ENCODE data around the gene FNDC3B. TPM values are rescaled to one million over a fixed set of nuclear protein-coding genes. Genes with fewer than 3 reads are reported as not detected.

FNDC3B gene
- total RNA-seq, 4 donors from 2014 or later: 59.8 to 72.6 (median 65.6) TPM

DNA sequence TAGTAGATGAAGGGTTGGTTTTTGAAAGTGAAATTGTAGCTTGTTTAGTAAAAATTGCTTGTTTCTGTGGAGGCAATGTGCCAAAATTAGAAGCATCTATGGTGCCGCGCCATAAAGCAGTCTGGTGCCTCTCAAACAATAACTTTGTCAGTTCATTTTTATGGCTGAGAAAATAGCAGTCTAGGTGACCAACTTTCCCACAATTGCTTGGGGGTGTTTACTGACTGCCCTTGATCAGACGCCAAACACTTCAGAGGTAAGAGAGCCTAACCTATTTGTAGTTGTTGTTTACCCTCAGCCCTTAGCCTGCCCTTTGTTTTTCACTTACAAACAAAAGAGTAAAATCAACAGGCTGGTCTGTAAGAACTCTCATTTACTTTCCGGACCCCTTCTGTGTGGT lies 174.5 kb downstream of the FNDC3B start:
- intact Hi-C loops (cut with DNase I): no loop called here
- DNase-seq (ENCODE audit: extremely low spot score): no peak
- H3K4me1 ChIP-seq: peaks cover 68 to 95% (median 84%) of the 10 kb centered on the region in 4 donors
- H3K27me3 ChIP-seq: no peaks in the 10 kb centered on the region
- WGBS: 82% methylated on average over 4 of the region's 4 CpGs
- H3K36me3 ChIP-seq: no peaks in the 10 kb centered on the region
- TF ChIP-seq CTCF (IDR thresholded peaks at IDR 0.05) (no peak), EP300 (IDR thresholded peaks at IDR 0.05) (no peak), POLR2AphosphoS5 (IDR thresholded peaks at IDR 0.05) (no peak), POLR2A (IDR thresholded peaks at IDR 0.05; ENCODE audit: low read depth) (no peak)
- H3K4me3 ChIP-seq: no peak overlapping the region
- H3K9me3 ChIP-seq: no peaks in the 10 kb centered on the region
- peak overlapping the region in 1 of 4 donors; percentile 11 for H3K27ac ChIP-seq (replicated peaks in 1 of 4)

DNA sequence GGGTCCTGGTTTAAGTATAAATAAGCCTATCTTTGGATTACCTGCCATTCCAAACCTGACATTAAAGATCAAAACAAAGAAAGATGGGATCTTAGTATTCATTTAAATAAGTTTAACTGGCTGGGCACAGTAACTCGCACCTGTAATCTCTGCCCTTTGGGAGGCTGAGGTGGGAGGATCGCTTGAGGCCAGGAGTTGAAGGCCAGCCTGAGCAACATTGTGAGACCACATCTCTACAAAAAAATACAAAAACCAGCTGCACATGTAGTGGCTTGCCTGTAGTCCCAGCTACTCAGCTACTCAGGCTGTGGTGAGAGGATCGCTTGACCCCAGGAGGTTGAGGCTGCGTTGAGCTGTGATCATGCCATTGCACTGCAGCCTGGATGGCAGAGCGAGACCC lies 176.9 kb downstream of the FNDC3B start:
- Histone ChIP-seq H3K27ac (replicated peaks in 1 of 4) (no peak overlapping the region), H3K4me3 (no peak overlapping the region), H3K27me3 (no peaks in the 10 kb centered on the region), H3K36me3 (no peaks in the 10 kb centered on the region), H3K9me3 (no peaks in the 10 kb centered on the region), H3K4me1 (peaks cover 57 to 78% (median 66%) of the 10 kb centered on the region in 4 donors)
- intact Hi-C loops (cut with DNase I): no loop called here
- 92% methylated on average over 5 of the region's 5 CpGs for WGBS
- TF ChIP-seq EP300 (IDR thresholded peaks at IDR 0.05) (no peak), POLR2A (IDR thresholded peaks at IDR 0.05; ENCODE audit: low read depth) (no peak), POLR2AphosphoS5 (IDR thresholded peaks at IDR 0.05) (no peak), CTCF (IDR thresholded peaks at IDR 0.05) (no peak)
- no peak for DNase-seq (ENCODE audit: extremely low spot score)

DNA sequence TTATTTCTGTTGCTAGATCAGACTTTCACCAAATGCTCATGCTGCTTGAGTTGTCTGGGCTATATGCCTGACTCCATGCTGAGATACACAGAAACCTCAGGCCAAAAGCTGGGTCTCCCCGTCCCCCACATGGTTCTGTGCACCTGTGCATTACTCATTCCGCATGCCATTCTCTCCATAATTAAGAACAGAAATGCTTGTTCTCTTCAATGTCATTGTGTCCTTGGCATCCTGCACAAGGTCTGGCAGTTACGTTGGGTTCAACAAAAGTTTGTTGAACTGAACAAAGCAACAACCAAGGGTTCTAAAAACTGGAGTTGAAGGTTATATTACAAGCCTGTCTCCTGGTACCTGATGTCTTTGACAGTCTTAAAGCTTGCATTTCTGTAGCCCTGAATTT lies 177.5 kb downstream of the FNDC3B start:
- intact Hi-C loops (cut with DNase I): no loop called here
- no peak overlapping the region for H3K27ac ChIP-seq (replicated peaks in 1 of 4)
- H3K27me3 ChIP-seq: no peaks in the 10 kb centered on the region
- no peak for DNase-seq (ENCODE audit: extremely low spot score)
- no peaks in the 10 kb centered on the region for H3K36me3 ChIP-seq
- peaks cover 52 to 78% (median 63%) of the 10 kb centered on the region in 4 donors for H3K4me1 ChIP-seq
- TF ChIP-seq POLR2A (IDR thresholded peaks at IDR 0.05; ENCODE audit: low read depth) (no peak), CTCF (IDR thresholded peaks at IDR 0.05) (no peak), POLR2AphosphoS5 (IDR thresholded peaks at IDR 0.05) (no peak), EP300 (IDR thresholded peaks at IDR 0.05) (no peak)
- H3K9me3 ChIP-seq: no peaks in the 10 kb centered on the region
- no peak overlapping the region for H3K4me3 ChIP-seq
- WGBS: 87% methylated on average over 3 of the region's 3 CpGs

GRCh38 chr3:172217877-172218276 lies 178.5 kb downstream of the FNDC3B start:
- DNase-seq (ENCODE audit: extremely low spot score): no peak
- Histone ChIP-seq H3K4me3 (no peak overlapping the region), H3K27me3 (no peaks in the 10 kb centered on the region), H3K4me1 (peaks cover 50 to 73% (median 61%) of the 10 kb centered on the region in 4 donors), H3K9me3 (no peaks in the 10 kb centered on the region), H3K27ac (replicated peaks in 1 of 4) (no peak overlapping the region), H3K36me3 (no peaks in the 10 kb centered on the region)
- intact Hi-C loops (cut with DNase I): no loop called here
- TF ChIP-seq POLR2AphosphoS5 (IDR thresholded peaks at IDR 0.05): no peak
- no peak for TF ChIP-seq EP300 (IDR thresholded peaks at IDR 0.05)
- TF ChIP-seq POLR2A (IDR thresholded peaks at IDR 0.05; ENCODE audit: low read depth): no peak
- no peak for TF ChIP-seq CTCF (IDR thresholded peaks at IDR 0.05)
- 42% methylated on average over 5 of the region's 5 CpGs for WGBS

All from esophagus muscularis mucosa (tissue), 4 donors.